Loucy (cell line): ENCODE measurements around the gene TBCB.

Experiments
- CTCF ChIP-seq: fragments of 200-600 bp; sonication (generic); conservative IDR thresholded peaks from 2 replicates; pipeline ENCODE4 v1.5.1; 2014; ENCODE audit warnings: mild to moderate bottlenecking, antibody characterized with exemption, low read length
- EZH2phosphoT487 ChIP-seq: fragments of 200-600 bp; IDR thresholded peaks from 2 replicates; pipeline ENCODE4 v1.6.1; 2018; ENCODE audit warnings: antibody characterized with exemption, mild to moderate bottlenecking, moderate library complexity, borderline replicate concordance

- no peak for TF ChIP-seq CTCF
- TF ChIP-seq EZH2phosphoT487, result no peak
Measured at GRCh38 chr19:36113425-36113824, 1.8 kb upstream of the TBCB start.
